Liver (tissue), 9 donors: Measurements from ENCODE around the gene CHTF18. TPM values are rescaled to one million over a fixed set of nuclear protein-coding genes. Genes with fewer than 3 reads are reported as not detected.

ENCODE experiments used
- DNase-seq: peaks from one replicate; pipeline ENCODE4 v3.0.0-alpha.2; 2017; ENCODE audit warnings: low spot score
- H3K27ac ChIP-seq, 2 donors: one replicate each; pipeline ENCODE4 v1.7.0; 2013; ENCODE audit warnings: inconsistent platforms in 2 of 2, low read length in 2 of 2, control low read depth in 1 of 2, low read depth in 1 of 2, mild to moderate bottlenecking in 1 of 2
- H3K27me3 ChIP-seq, 4 donors: one replicate each; pipeline versions ENCODE4 v1.6.1 to v1.7.0; 2013; ENCODE audit warnings: low read length in 3 of 4, inconsistent platforms in 1 of 4, mild to moderate bottlenecking in 1 of 4, moderate library complexity in 1 of 4; ENCODE audit not compliant: control insufficient read depth in 4 of 4, insufficient read depth in 4 of 4
- H3K36me3 ChIP-seq, 4 donors: one replicate each; pipeline versions ENCODE4 v1.6.1 to v1.7.0; 2013; ENCODE audit warnings: low read length in 3 of 4, mild to moderate bottlenecking in 3 of 4, low read depth in 1 of 4, moderate library complexity in 1 of 4; ENCODE audit not compliant: control insufficient read depth in 4 of 4, insufficient read depth in 3 of 4
- H3K4me1 ChIP-seq, 4 donors: one replicate each; pipeline versions ENCODE4 v1.6.1 to v1.7.0; 2013; ENCODE audit warnings: low read length in 3 of 4, mild to moderate bottlenecking in 3 of 4, moderate library complexity in 1 of 4; ENCODE audit not compliant: control insufficient read depth in 4 of 4, insufficient read depth in 4 of 4
- H3K4me3 ChIP-seq, 3 donors: one replicate each; pipeline versions ENCODE4 v1.6.1 to v1.7.0; 2013; ENCODE audit warnings: low read length in 3 of 3, control low read depth in 1 of 3, low read depth in 1 of 3, mild to moderate bottlenecking in 1 of 3
- H3K9ac ChIP-seq, 2 donors: one replicate each; pipeline ENCODE4 v1.7.0; 2013; ENCODE audit warnings: low read length in 2 of 2, mild to moderate bottlenecking in 2 of 2, moderate library complexity in 2 of 2, control low read depth in 1 of 2, low read depth in 1 of 2
- H3K9me3 ChIP-seq, 4 donors: one replicate each; pipeline versions ENCODE4 v1.6.1 to v1.7.0; 2013; ENCODE audit warnings: low read length in 3 of 4; ENCODE audit not compliant: control insufficient read depth in 4 of 4
- ATF3 ChIP-seq: IDR thresholded peaks from 2 replicates; pipeline ENCODE4 v1.6.1; 2016; ENCODE audit warnings: antibody characterized with exemption
- EGR1 ChIP-seq, 2 donors: IDR thresholded peaks; 2 replicates each; pipeline ENCODE4 v1.6.1; 2016 to 2018; ENCODE audit warnings: antibody characterized with exemption in 2 of 2, low read depth in 2 of 2
- FOXA1 ChIP-seq: IDR thresholded peaks from 2 replicates; pipeline ENCODE4 v1.6.1; 2016; ENCODE audit warnings: antibody characterized with exemption
- FOXA2 ChIP-seq: IDR thresholded peaks from 2 replicates; pipeline ENCODE4 v1.6.1; 2016; ENCODE audit warnings: antibody characterized with exemption
- GABPA ChIP-seq, 2 donors: IDR thresholded peaks in 1 of 2; conservative IDR thresholded peaks in 1 of 2; 2 replicates each; pipeline ENCODE4 v1.6.1; 2016; ENCODE audit warnings: antibody characterized with exemption in 2 of 2, mild to moderate bottlenecking in 1 of 2, moderate library complexity in 1 of 2
- HNF4A ChIP-seq, 2 donors: conservative IDR thresholded peaks; 2 replicates each; pipeline ENCODE4 v1.6.1; 2016; ENCODE audit warnings: antibody characterized with exemption in 2 of 2, mild to moderate bottlenecking in 2 of 2
- HNF4G ChIP-seq: IDR thresholded peaks from 2 replicates; pipeline ENCODE4 v1.6.1; 2016; ENCODE audit warnings: antibody characterized with exemption
- JUND ChIP-seq, 2 donors: IDR thresholded peaks; 2 replicates each; pipeline ENCODE4 v1.6.1; 2016; ENCODE audit warnings: antibody characterized with exemption in 2 of 2
- NR2F2 ChIP-seq: IDR thresholded peaks from 2 replicates; pipeline ENCODE4 v1.6.1; 2016; ENCODE audit warnings: antibody characterized with exemption
- RAD21 ChIP-seq, 2 donors: IDR thresholded peaks; 2 replicates each; pipeline ENCODE4 v1.6.1; 2016; ENCODE audit warnings: antibody characterized with exemption in 2 of 2, mild to moderate bottlenecking in 2 of 2
- SP1 ChIP-seq: IDR thresholded peaks from 2 replicates; pipeline ENCODE4 v1.6.1; 2018; ENCODE audit warnings: antibody characterized with exemption, mild to moderate bottlenecking
- TAF1 ChIP-seq: conservative IDR thresholded peaks from 2 replicates; pipeline ENCODE4 v1.6.1; 2016; ENCODE audit warnings: antibody characterized with exemption, mild to moderate bottlenecking
- YY1 ChIP-seq: IDR thresholded peaks from 2 replicates; pipeline ENCODE4 v1.6.1; 2016; ENCODE audit warnings: antibody characterized with exemption, mild to moderate bottlenecking
- WGBS: extraction: QIAGEN DNeasy Blood & Tissue Kit; methylation state at CpG from one replicate; pipeline ENCODE4 v1.1.7; 2013; 5-methylcytosine and 5-hydroxymethylcytosine counted together
- polyA plus RNA-seq, 2 donors: library from polyadenylated mRNA; stranded (reverse) in 1 of 2; unstranded in 1 of 2; fragments of 200-250 nt in 1 of 2; fragments of >200 nt in 1 of 2; fragmentation: Nextera tagmentation in 1 of 2; extraction: Ambion mirVana in 1 of 2; gene quantifications; one replicate each; pipeline versions ENCODE4 v1.2.1 to v1.2.3, GENCODE V29; 2013 to 2015
- total RNA-seq, 2 donors: library from RNA; depleted of rRNA; stranded (reverse); fragments of >200 nt; gene quantifications; one replicate each; pipeline ENCODE4 v1.2.3, GENCODE V29; 2014
- TF ChIP-seq, protein P1 (sequence below): IDR thresholded peaks from 2 replicates; pipeline ENCODE4 v1.6.1; 2016; ENCODE audit warnings: antibody characterized with exemption
- TF ChIP-seq, protein P2 (sequence below): IDR thresholded peaks from 2 replicates; pipeline ENCODE4 v1.6.1; 2016; ENCODE audit warnings: antibody characterized with exemption
- TF ChIP-seq, protein P3 (sequence below): fragments of 150-350 bp; IDR thresholded peaks from 2 replicates; pipeline ENCODE4 v1.5.1; 2017; ENCODE audit warnings: improper control_type of control experiment, low read depth, low read length; ENCODE audit not compliant: missing input control
- TF ChIP-seq, protein P4 (sequence below): IDR thresholded peaks from 2 replicates; pipeline ENCODE4 v1.6.1; 2016; ENCODE audit warnings: antibody characterized with exemption, mild to moderate bottlenecking
- donor health status: healthy.
- donor health status: healthy.
- donor health status: healthy.
- donor health status: healthy.
- donor health status: healthy.

Gene CHTF18
- total and polyA plus RNA-seq, 4 donors, result 1.7 to 15.6 (median 3.9) TPM

DNA sequence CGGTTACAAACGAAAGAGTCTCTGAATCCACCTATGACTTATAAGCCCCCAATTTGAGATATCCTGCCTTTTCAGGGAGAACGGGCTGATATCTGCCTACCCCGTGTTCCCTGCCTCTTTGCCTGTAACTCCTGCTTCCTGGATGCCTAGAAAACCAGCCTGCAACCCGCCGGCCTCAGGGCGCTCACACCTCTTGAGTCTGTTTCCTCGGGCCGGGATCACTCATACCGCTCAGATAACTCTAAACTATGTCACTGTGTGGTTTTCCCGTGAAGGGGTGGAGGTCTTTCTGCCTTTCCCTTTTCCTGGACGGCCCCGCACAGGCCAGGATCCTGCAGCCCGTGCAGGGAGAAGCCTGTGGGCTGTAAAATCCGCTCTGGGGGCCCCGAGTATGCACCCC is 10.6 kb upstream of the CHTF18 start:
- Histone ChIP-seq H3K27me3 (peaks cover 0 to 4% (median 0%) of the 10 kb centered on the region in 4 donors), H3K9ac (no peak overlapping the region)
- WGBS, result 36% methylated on average over 16 of the region's 16 CpGs

More for the DNA sequence above, 10.6 kb upstream of the CHTF18 start:
- Histone ChIP-seq H3K9me3 (no peaks in the 10 kb centered on the region), H3K36me3 (no peaks in the 10 kb centered on the region), H3K27ac (no peak overlapping the region), H3K4me3 (no peak overlapping the region), H3K4me1 (no peaks in the 10 kb centered on the region)
- no peak for DNase-seq
- TF ChIP-seq FOXA1 (no peak), ATF3 (no peak), TAF1 (no peak), HNF4A (conservative IDR thresholded peaks at IDR 0.05) (no peak), YY1 (no peak), NR2F2 (no peak), RAD21 (IDR thresholded peaks at IDR 0.05) (no peak), GABPA (IDR thresholded peaks at IDR 0.05 in 1 of 2, conservative IDR thresholded peaks at IDR 0.05 in 1 of 2) (no peak), HNF4G (no peak), FOXA2 (no peak), JUND (IDR thresholded peaks at IDR 0.05) (no peak), EGR1 (IDR thresholded peaks at IDR 0.05; ENCODE audit: low read depth in 2 of 2) (no peak), SP1 (no peak)
- TF ChIP-seq, protein P1, sequence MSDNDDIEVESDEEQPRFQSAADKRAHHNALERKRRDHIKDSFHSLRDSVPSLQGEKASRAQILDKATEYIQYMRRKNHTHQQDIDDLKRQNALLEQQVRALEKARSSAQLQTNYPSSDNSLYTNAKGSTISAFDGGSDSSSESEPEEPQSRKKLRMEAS, result no peak
- TF ChIP-seq, protein P2, sequence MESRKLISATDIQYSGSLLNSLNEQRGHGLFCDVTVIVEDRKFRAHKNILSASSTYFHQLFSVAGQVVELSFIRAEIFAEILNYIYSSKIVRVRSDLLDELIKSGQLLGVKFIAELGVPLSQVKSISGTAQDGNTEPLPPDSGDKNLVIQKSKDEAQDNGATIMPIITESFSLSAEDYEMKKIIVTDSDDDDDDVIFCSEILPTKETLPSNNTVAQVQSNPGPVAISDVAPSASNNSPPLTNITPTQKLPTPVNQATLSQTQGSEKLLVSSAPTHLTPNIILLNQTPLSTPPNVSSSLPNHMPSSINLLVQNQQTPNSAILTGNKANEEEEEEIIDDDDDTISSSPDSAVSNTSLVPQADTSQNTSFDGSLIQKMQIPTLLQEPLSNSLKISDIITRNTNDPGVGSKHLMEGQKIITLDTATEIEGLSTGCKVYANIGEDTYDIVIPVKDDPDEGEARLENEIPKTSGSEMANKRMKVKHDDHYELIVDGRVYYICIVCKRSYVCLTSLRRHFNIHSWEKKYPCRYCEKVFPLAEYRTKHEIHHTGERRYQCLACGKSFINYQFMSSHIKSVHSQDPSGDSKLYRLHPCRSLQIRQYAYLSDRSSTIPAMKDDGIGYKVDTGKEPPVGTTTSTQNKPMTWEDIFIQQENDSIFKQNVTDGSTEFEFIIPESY, result no peak
- TF ChIP-seq, protein P3, sequence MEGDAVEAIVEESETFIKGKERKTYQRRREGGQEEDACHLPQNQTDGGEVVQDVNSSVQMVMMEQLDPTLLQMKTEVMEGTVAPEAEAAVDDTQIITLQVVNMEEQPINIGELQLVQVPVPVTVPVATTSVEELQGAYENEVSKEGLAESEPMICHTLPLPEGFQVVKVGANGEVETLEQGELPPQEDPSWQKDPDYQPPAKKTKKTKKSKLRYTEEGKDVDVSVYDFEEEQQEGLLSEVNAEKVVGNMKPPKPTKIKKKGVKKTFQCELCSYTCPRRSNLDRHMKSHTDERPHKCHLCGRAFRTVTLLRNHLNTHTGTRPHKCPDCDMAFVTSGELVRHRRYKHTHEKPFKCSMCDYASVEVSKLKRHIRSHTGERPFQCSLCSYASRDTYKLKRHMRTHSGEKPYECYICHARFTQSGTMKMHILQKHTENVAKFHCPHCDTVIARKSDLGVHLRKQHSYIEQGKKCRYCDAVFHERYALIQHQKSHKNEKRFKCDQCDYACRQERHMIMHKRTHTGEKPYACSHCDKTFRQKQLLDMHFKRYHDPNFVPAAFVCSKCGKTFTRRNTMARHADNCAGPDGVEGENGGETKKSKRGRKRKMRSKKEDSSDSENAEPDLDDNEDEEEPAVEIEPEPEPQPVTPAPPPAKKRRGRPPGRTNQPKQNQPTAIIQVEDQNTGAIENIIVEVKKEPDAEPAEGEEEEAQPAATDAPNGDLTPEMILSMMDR, result no peak
- TF ChIP-seq, protein P4, sequence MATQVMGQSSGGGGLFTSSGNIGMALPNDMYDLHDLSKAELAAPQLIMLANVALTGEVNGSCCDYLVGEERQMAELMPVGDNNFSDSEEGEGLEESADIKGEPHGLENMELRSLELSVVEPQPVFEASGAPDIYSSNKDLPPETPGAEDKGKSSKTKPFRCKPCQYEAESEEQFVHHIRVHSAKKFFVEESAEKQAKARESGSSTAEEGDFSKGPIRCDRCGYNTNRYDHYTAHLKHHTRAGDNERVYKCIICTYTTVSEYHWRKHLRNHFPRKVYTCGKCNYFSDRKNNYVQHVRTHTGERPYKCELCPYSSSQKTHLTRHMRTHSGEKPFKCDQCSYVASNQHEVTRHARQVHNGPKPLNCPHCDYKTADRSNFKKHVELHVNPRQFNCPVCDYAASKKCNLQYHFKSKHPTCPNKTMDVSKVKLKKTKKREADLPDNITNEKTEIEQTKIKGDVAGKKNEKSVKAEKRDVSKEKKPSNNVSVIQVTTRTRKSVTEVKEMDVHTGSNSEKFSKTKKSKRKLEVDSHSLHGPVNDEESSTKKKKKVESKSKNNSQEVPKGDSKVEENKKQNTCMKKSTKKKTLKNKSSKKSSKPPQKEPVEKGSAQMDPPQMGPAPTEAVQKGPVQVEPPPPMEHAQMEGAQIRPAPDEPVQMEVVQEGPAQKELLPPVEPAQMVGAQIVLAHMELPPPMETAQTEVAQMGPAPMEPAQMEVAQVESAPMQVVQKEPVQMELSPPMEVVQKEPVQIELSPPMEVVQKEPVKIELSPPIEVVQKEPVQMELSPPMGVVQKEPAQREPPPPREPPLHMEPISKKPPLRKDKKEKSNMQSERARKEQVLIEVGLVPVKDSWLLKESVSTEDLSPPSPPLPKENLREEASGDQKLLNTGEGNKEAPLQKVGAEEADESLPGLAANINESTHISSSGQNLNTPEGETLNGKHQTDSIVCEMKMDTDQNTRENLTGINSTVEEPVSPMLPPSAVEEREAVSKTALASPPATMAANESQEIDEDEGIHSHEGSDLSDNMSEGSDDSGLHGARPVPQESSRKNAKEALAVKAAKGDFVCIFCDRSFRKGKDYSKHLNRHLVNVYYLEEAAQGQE, result no peak
